Sigmoid colon (tissue), 4 donors: Measurements from ENCODE around the gene AK3.

Experiments used
- POLR2A ChIP-seq, 2 donors: fragments of 450-650 bp; IDR thresholded peaks; one replicate each; pipeline ENCODE4 v1.6.1; 2016; ENCODE audit warnings: antibody characterized with exemption in 2 of 2, mild to moderate bottlenecking in 2 of 2, moderate library complexity in 2 of 2
- POLR2AphosphoS5 ChIP-seq, 4 donors: sonication (generic); formaldehyde crosslinking; IDR thresholded peaks; one replicate each; pipeline ENCODE4 v1.6.1; 2017; ENCODE audit warnings: antibody characterized with exemption in 4 of 4
- TF ChIP-seq, protein P1 (sequence below), 4 experiments: fragments of 450-650 bp in 3 of 4; fragments of 200-600 bp in 1 of 4; IDR thresholded peaks; one replicate each; pipeline ENCODE4 v1.5.1; 2016 to 2019; ENCODE audit warnings: antibody characterized with exemption in 4 of 4, mild to moderate bottlenecking in 3 of 4, moderate library complexity in 2 of 4

- TF ChIP-seq, protein P1, sequence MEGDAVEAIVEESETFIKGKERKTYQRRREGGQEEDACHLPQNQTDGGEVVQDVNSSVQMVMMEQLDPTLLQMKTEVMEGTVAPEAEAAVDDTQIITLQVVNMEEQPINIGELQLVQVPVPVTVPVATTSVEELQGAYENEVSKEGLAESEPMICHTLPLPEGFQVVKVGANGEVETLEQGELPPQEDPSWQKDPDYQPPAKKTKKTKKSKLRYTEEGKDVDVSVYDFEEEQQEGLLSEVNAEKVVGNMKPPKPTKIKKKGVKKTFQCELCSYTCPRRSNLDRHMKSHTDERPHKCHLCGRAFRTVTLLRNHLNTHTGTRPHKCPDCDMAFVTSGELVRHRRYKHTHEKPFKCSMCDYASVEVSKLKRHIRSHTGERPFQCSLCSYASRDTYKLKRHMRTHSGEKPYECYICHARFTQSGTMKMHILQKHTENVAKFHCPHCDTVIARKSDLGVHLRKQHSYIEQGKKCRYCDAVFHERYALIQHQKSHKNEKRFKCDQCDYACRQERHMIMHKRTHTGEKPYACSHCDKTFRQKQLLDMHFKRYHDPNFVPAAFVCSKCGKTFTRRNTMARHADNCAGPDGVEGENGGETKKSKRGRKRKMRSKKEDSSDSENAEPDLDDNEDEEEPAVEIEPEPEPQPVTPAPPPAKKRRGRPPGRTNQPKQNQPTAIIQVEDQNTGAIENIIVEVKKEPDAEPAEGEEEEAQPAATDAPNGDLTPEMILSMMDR (IDR thresholded peaks at IDR 0.05): no peak
- TF ChIP-seq POLR2A (IDR thresholded peaks at IDR 0.05) (no peak), POLR2AphosphoS5 (IDR thresholded peaks at IDR 0.05) (no peak)
Measured at GRCh38 chr9:4762886-4763541, 22.0 kb upstream of the AK3 start.
